Hematopoietic multipotent progenitor cell treated with erythropoietin and hydrocortisone succinate and interleukin-3 and kit ligand, for 17 days (in vitro differentiated cells): Measurements from ENCODE around the gene AP2A2.

Source experiments
- DNase-seq: peaks from one replicate; pipeline ENCODE4 v3.0.0-alpha.2; 2015; ENCODE audit warnings: low spot score

The AP2A2 gene

DNA sequence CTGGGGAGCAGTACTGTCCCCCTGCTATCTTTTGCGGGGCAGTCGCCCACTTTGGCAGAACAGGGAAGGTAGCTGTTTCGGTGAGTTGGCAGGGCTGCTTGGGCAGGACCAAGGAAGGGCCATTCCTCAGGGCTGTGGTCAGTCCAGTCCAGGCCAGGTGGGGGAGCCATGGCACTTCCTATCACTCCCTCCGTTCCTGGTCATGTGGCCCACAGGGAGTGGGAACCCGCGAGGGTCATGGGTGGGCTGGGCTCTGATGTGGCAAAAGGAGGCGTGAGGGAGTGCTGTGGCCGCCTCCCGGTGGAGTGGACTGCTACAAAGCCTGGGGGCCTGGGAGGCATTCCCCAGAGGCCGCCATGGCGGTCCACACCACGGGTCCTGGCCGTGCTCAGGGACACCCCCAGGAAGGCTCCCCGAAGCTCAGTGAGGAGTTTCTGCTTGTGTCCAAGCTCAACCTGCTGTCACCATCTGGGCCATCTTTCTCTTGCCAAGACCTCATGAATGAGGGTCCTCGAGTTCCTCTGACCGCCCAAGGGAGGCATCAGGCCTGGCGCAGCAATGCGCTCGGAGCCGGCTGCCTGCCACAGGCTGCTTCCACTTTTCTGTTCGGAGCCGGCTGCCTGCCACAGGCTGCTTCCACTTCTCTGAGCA is 27.0 kb upstream of the AP2A2 start:
- DNase-seq, result peak; percentile 39

DNA sequence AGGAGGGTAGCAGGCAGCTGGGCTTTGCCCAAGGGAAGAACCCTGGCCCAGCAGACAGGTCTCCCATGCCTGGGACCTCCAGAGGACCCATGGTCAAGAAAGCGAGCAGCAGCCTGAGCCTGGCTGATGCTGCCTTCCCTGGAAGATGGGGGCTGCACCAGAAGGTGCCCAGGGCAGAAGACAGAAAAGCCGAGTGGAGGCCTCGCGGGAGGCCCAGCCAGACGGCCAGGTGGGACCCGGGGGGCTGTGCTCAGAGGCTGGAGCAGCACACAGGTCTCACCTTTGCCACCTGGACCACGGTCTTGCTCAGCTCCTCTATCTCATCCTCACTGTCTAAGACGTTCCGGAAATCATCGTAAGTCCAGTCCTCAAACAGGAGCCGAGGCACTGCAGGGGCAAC is 25.9 kb upstream of the AP2A2 start:
- DNase-seq, result no peak

DNA sequence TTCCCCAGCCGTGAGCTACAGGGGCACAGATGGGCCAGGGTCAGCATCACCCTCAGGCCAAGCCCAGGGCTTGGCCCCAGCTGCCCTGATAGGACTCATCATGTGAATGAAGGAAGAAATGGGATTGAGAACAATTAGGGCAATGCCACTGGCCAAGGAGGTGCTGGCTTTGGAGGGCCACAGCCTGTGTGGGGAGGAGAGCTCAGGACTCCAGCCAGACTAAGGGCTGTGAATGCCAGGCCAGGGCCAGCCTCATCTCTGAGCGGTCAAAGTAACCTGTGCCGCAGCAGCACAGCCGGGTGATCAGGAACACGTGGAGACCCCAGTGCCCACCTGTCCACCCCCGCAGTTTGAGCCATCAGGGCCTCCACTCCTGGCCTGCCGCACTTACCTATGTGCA is 25.1 kb upstream of the AP2A2 start:
- DNase-seq, result no peak

DNA sequence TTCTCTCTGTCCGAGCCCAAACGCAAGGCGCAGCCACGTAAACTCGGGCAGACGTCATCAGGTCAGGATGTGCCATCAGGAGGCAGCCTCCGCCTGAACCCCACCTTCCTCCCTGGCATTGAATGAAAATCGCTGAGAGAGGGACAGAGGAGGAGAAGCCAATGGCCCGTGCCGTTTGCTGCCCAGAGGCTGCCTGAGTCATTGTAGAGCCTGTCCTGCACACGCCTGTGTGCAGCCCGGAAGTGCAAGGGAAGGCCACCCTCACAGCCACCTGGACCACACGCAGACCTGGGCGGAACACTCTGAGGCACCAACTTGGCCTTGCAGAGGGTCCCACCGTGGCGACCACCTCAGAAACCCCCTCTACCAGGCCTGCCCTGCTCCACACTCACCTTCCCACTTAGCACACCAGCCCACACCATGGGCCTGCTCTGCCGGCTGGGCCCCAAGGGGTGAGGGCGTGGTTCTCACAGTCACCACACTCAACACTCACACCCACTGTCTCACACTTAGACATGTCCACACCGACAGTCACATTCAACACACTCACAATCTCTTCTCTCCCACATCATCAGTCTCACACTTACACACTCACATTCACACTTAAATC is 24.1 kb upstream of the AP2A2 start:
- DNase-seq, result no peak

DNA sequence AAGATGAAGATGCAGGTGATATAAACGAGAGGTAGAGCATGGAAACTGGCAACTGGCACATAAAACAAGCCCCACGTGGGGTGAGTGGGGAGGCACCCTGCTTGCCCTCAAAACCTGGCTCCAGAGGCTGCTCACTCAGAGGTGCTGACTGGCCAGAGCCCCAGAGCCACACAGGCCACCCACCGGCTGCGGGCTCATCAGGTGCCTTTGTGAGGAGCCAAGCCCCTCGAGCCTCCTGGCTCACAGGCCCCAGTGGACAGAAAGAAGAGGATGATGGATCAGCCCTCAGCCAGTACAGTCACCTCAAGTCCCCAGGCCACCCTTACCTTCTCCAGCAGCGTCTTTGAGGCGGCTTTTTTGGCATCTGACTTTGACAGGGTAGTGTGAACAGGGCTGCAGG is 21.3 kb upstream of the AP2A2 start:
- no peak for DNase-seq

DNA sequence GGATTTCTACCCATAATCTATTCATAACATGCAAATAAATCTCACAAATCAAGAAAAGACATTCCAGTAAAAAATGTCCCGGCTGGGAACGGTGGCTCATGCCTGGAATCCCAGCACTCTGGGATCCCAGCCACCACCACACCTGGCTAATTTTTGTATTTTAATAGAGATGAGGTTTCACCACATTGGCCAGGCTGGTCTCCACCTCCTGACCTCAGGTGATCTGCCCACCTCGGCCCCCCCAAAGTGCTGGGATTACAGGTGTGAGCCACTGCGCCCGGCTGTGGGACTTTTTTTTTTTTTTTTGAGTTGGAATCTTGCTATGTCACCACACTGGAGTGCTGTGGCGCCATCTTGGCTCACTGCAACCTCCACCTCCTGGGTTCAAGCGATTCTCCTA is 19.7 kb upstream of the AP2A2 start:
- no peak for DNase-seq

- no peak for DNase-seq
Observed at GRCh38 chr11:907668-908067, 18.0 kb upstream of the AP2A2 start.

GRCh38 chr11:908273-908672 is 17.4 kb upstream of the AP2A2 start:
- peak; percentile 90 for DNase-seq

GRCh38 chr11:909406-909805 is 16.3 kb upstream of the AP2A2 start:
- peak; percentile 27 for DNase-seq

GRCh38 chr11:910044-910588 is 15.6 kb upstream of the AP2A2 start:
- peak; percentile 29 for DNase-seq

DNA sequence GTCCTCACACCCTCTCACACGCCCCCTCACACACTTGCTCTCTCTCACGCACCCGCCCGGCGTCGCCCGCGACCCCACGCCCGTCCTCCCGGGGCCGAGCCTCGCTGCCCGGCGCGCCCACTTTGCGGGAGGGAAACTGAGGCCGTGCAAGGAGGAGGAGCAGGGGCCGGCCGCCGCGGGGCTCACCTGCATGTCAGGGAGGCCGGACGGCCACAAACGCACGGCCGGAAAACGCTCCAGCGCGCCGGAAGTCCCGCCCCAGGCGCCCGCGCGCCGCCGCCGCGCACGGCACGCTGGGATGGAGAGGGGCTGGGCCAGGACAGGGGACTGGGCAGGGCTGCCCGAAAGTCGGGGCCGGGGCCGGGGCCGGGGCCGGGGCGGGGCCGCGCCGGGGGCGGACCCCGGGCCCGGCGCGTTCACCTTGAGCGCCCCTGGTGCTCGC is 15.1 kb upstream of the AP2A2 start, which contains the start of gene CHID1:
Gene CHID1 (minus strand): TSS at position 222 of the 442 bp plus-strand sequence. CDS start 5,994 bp downstream, outside the sequence.
- peak; percentile 84 for DNase-seq

DNA sequence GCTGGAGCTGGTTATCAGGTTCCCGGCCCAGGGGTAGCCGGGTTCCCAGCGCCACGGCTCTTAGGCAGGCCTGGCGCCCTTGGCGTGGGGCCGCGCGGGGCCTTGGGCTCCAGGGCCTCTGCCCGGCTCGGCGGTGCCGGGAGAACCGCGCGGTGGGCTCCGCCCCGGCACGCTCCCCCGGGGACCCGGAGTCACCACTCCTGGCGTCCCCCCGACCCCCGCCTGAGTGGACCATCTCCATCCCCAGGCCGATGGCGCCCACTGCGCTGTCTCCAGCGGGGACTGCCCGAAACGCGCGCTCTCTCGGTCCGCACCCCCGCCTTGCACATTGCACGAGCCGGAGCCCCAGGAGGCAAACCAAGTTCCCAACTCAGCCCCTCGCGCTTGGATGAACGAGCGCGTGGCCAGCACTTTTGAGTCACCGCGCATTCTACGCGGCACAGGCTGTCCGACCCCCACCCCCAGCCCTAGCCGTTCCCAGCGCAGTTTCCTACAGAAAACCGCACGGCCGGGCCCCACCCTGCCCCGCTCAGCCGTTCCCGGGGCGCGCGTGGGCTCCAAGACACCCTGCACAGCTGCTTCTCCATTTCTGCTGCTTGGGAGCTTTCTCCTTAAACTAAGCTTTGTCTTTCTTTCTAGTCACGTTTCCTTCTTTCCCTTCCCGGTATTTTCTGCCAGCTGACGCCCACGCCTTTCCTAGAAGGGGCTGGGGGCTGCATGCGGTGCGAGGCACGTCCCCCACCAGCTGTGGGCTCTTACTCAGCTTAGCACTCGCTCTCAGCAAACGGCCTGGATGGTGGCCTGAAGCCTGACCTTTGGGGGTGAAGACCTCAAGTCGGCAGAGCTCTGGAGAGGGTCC is 14.4 kb upstream of the AP2A2 start:
- DNase-seq, result peak; percentile 27

DNA sequence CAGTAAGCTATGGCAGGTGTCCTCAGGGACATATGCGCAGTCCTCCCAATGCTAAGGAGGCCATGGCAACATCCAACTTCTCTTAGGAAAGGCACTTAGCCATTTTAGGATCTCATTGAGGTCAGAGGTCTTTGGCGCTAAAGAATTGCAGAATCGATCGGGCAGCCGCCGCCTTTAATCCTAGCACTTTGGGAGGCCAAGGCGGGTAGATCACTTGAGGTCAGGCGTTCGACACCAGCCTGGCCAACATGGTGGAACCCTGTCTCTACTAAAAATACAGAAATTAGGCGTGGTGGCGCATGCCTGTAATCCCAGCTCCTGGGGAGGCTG is 13.8 kb upstream of the AP2A2 start:
- no peak for DNase-seq

DNA sequence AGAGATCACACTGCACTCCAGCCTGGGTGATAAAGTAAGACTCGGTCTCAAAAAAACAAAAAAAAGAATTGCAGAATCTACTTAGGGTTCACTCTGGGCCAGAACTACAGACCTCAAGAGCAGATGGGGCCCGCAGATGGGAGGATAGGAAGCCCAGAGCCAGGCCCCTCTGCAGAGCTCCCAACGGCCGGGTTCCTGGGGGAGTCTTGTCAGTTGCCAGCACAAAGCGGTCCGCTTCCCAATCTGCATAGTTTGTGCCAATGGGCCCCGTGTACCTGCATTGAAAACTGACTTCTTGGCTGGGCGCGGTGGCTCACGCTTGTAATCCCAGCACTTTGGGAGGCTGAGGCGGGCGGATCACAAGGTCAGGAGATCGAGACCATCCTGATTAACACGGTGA is 13.4 kb upstream of the AP2A2 start:
- no peak for DNase-seq

DNA sequence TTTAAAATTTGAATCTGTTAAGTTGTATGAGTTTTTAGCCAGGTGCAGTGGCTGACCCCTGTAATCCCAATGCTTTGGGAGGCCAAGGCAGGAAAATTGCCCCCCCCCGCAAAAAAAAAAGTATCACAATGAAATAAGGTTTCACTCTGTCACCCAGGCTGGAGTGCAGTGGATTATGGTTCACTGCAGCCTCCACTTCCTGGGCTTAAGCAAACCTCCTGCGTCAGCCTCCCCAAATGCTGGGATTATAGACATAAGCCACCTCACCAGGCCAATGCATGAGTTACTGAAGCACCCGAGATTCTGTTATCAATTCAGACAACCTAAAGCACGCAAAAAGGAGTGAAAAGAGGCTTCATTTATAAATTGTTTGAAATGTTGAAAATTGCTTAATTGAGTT is 12.6 kb upstream of the AP2A2 start:
- DNase-seq, result no peak

DNA sequence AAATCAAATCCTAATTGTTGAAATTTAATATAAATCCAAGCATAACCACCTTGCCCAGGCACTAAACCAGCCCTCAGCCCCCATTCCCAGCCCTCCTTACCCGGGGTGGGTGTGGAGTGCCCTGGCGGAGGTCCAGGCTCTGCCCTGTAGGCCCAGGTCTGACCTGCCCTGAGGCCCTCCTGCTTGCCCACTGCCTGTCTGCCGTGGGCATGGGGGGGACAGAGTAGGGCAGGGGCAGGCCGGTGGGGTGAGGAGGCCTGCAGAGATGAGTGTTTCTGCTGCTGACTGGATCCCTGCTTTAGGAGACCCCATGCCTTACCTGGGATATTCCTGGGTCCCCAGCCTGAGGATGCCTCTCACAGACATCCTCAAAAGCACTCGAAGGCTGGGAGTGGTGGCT is 11.5 kb upstream of the AP2A2 start:
- DNase-seq, result no peak

DNA sequence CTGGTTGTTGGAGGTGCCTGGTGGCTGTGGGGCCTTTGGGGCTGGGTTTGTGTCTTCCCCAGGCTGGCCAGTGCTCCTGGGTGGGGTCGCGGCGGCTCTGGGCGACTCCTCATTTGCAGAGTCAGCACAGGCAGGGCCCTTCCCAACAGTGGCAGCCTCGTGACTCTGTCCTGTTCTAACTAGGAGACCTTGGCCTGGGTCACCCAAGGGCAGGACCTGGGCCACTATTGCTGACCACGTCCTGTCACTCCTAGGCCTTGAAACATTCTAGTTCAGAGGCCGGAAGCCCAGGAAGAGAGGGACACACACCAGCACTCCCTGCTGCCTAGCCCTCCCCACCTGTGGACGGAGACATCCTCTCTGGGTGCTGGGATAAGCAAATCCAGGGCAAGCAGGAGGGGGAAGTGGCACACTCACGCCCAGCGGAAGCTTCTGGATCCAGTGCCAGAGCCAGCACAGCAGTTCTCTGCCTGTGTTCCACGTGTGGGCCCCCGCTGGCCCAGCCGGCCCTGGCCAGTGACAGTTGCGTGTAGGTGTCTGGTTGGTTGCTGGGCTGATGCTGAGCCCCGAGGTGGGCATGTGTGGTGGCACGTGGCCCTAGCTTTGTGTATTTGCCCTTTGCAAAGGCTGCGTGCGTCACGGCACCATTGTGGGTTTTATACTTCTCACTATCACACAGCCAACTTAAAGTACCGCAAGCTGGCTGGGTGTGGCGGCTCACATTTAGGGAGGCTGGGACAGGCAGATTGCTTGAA is 10.7 kb upstream of the AP2A2 start:
- peak; percentile 75 for DNase-seq

GRCh38 chr11:917426-917825 is 8.2 kb upstream of the AP2A2 start:
- DNase-seq, result no peak

- DNase-seq, result peak; percentile 36
Observed at GRCh38 chr11:921921-922678, 3.6 kb upstream of the AP2A2 start.

- no peak for DNase-seq
Observed at GRCh38 chr11:923691-924405, 1.8 kb upstream of the AP2A2 start.
